ENCODE results near the gene VANGL2.

GRCh38 chr1:160375788-160376524, 24.4 kb upstream of the VANGL2 start:
- TF ChIP-seq CTCF (IDR thresholded peaks at IDR 0.05) (no peak), POLR2A (IDR thresholded peaks at IDR 0.05) (no peak)
